KOPT-K1 (cell line): Measurements from ENCODE around the gene BACH2.

Source experiments
- H3K27ac ChIP-seq: fragments of 200-600 bp; sonication (generic); 2 replicates; pipeline ENCODE4 v1.5.1; 2016; ENCODE audit warnings: antibody characterized with exemption, mild to moderate bottlenecking, low read depth, low read length; ENCODE audit not compliant: poor library complexity, severe bottlenecking
- H3K36me3 ChIP-seq: fragments of 200-600 bp; sonication (generic); 2 replicates; pipeline ENCODE4 v1.5.1; 2017; ENCODE audit warnings: antibody characterized with exemption, mild to moderate bottlenecking, low read length, moderate library complexity; ENCODE audit not compliant: insufficient read depth
- H3K9me3 ChIP-seq: fragments of 200-600 bp; sonication (generic); 2 replicates; pipeline ENCODE4 v1.5.1; 2017; ENCODE audit warnings: antibody characterized with exemption, low read length, mild to moderate bottlenecking; ENCODE audit not compliant: insufficient read depth, poor library complexity, severe bottlenecking

Gene BACH2

GRCh38 chr6:90003941-90004340, 292.7 kb downstream of the BACH2 start:
- Histone ChIP-seq H3K36me3 (peaks cover 10% of the 10 kb centered on the region; the same call in 1 of the 2 replicates), H3K27ac (no peak overlapping the region), H3K9me3 (no peaks in the 10 kb centered on the region)

GRCh38 chr6:90003069-90003795, 293.4 kb downstream of the BACH2 start:
- H3K9me3 ChIP-seq = no peaks in the 10 kb centered on the region
- peaks cover 9% of the 10 kb centered on the region; the same call in 1 of the 2 replicates for H3K36me3 ChIP-seq
- no peak overlapping the region for H3K27ac ChIP-seq

GRCh38 chr6:90000864-90001731, 295.5 kb downstream of the BACH2 start:
- no peaks in the 10 kb centered on the region for H3K9me3 ChIP-seq
- H3K27ac ChIP-seq = no peak overlapping the region
- no peaks in the 10 kb centered on the region for H3K36me3 ChIP-seq

GRCh38 chr6:89999945-90000825, 296.5 kb downstream of the BACH2 start:
- Histone ChIP-seq H3K36me3 (no peaks in the 10 kb centered on the region), H3K27ac (no peak overlapping the region), H3K9me3 (no peaks in the 10 kb centered on the region)

- H3K27ac ChIP-seq = no peak overlapping the region
- no peaks in the 10 kb centered on the region for H3K36me3 ChIP-seq
- H3K9me3 ChIP-seq = no peaks in the 10 kb centered on the region
Measured at GRCh38 chr6:89999154-89999553, 297.5 kb downstream of the BACH2 start.

- Histone ChIP-seq H3K27ac (no peak overlapping the region), H3K36me3 (no peaks in the 10 kb centered on the region), H3K9me3 (no peaks in the 10 kb centered on the region)
Measured at GRCh38 chr6:89997456-89998445, 298.9 kb downstream of the BACH2 start.

- Histone ChIP-seq H3K27ac (no peak overlapping the region), H3K36me3 (no peaks in the 10 kb centered on the region), H3K9me3 (no peaks in the 10 kb centered on the region)
Measured at GRCh38 chr6:89993411-89993810, 303.2 kb downstream of the BACH2 start.

GRCh38 chr6:89992818-89993217, 303.8 kb downstream of the BACH2 start:
- no peak overlapping the region for H3K27ac ChIP-seq
- no peaks in the 10 kb centered on the region for H3K9me3 ChIP-seq
- H3K36me3 ChIP-seq = no peaks in the 10 kb centered on the region

GRCh38 chr6:89989742-89990141, 306.9 kb downstream of the BACH2 start:
- Histone ChIP-seq H3K27ac (no peak overlapping the region), H3K36me3 (no peaks in the 10 kb centered on the region), H3K9me3 (no peaks in the 10 kb centered on the region)

- Histone ChIP-seq H3K36me3 (no peaks in the 10 kb centered on the region), H3K27ac (no peak overlapping the region), H3K9me3 (no peaks in the 10 kb centered on the region)
Measured at GRCh38 chr6:89987830-89988229, 308.8 kb downstream of the BACH2 start.

- Histone ChIP-seq H3K27ac (no peak overlapping the region), H3K36me3 (no peaks in the 10 kb centered on the region), H3K9me3 (no peaks in the 10 kb centered on the region)
Measured at GRCh38 chr6:89987140-89987539, 309.5 kb downstream of the BACH2 start.

- H3K36me3 ChIP-seq = no peaks in the 10 kb centered on the region
- H3K9me3 ChIP-seq = no peaks in the 10 kb centered on the region
- no peak overlapping the region for H3K27ac ChIP-seq
Measured at GRCh38 chr6:89986650-89987074, 310.0 kb downstream of the BACH2 start.

GRCh38 chr6:89985751-89986493, 310.7 kb downstream of the BACH2 start:
- H3K27ac ChIP-seq = no peak overlapping the region

More at GRCh38 chr6:89985751-89986493, 310.7 kb downstream of the BACH2 start:
- Histone ChIP-seq H3K36me3 (no peaks in the 10 kb centered on the region), H3K9me3 (no peaks in the 10 kb centered on the region)
